ENCODE data around the gene FAM174C.

FAM174C gene

DNA sequence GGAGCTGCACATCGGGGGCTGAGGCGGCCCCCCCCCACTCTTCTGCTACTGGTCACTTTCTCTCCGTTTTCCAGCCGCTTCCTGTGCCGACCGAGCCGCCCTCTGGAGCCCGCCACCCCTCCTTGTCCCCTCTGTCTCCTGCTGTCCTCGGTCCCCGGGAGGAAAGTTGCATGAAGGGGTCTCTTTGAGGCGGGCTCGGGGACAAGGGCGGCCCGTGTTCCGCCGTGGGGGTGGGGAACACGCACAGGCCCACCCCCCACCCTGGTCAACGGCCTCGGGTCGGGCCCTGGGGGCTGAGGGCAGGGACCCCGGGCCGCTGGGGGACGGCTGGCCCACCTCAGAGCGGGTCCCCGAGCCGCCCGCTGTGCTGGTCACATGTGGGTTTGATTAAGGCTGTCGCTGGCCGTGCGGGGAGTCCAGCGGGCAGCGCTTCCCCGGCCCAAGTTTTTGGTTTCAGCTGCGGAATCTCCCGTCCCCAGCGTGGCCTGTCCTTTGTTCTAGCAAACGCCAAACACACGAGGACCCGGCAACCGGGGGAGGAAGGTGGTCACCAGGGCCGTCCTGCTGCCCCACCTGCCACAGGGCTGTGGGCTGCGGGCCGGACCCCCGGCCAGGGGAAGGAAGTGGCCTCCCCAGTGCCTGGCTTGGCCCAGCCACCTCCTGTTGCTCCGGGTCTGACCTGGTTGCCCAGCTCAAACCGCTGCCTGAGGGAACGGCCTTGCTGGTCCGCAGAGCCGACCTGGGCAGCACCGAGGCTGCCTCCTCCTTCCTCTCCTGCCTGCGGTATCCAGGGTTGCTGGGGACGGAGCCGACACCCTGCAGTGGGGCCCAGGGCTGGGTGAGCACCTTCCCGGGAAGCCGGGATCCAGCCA is 12.3 kb downstream of the FAM174C start:
- TF ChIP-seq, protein P1, sequence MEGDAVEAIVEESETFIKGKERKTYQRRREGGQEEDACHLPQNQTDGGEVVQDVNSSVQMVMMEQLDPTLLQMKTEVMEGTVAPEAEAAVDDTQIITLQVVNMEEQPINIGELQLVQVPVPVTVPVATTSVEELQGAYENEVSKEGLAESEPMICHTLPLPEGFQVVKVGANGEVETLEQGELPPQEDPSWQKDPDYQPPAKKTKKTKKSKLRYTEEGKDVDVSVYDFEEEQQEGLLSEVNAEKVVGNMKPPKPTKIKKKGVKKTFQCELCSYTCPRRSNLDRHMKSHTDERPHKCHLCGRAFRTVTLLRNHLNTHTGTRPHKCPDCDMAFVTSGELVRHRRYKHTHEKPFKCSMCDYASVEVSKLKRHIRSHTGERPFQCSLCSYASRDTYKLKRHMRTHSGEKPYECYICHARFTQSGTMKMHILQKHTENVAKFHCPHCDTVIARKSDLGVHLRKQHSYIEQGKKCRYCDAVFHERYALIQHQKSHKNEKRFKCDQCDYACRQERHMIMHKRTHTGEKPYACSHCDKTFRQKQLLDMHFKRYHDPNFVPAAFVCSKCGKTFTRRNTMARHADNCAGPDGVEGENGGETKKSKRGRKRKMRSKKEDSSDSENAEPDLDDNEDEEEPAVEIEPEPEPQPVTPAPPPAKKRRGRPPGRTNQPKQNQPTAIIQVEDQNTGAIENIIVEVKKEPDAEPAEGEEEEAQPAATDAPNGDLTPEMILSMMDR (IDR thresholded peaks at IDR 0.05; ENCODE audit: low read depth, low read length, missing control alignments), result no peak
- no peak overlapping the region for H3K4me3 ChIP-seq (ENCODE audit: low read depth, low read length)
- DNase-seq (ENCODE audit: low read depth), result no peak

DNA sequence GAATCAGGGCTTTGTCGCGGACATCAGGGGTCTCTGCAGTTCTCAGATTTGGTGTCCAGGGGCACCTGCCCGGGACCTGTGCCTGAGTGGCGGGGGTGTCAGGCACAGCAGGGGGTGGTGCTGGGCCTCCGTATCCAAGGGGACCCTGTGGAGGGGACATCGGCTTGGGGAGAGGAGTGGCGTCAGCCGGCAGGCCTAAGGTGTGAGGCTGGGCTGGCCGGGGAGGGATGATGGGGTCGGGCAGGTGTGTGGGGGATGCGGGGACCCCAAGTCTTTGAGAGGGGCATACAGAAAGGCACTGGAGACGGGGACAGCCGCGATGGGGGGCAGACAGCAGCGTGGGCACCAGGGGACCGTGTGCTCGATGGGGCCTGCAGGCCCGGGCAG is 12.9 kb downstream of the FAM174C start:
- no peak overlapping the region for H3K4me3 ChIP-seq (ENCODE audit: low read depth, low read length)
- DNase-seq (ENCODE audit: low read depth), result no peak
- TF ChIP-seq, protein P1 (IDR thresholded peaks at IDR 0.05; ENCODE audit: low read depth, low read length, missing control alignments), result no peak

DNA sequence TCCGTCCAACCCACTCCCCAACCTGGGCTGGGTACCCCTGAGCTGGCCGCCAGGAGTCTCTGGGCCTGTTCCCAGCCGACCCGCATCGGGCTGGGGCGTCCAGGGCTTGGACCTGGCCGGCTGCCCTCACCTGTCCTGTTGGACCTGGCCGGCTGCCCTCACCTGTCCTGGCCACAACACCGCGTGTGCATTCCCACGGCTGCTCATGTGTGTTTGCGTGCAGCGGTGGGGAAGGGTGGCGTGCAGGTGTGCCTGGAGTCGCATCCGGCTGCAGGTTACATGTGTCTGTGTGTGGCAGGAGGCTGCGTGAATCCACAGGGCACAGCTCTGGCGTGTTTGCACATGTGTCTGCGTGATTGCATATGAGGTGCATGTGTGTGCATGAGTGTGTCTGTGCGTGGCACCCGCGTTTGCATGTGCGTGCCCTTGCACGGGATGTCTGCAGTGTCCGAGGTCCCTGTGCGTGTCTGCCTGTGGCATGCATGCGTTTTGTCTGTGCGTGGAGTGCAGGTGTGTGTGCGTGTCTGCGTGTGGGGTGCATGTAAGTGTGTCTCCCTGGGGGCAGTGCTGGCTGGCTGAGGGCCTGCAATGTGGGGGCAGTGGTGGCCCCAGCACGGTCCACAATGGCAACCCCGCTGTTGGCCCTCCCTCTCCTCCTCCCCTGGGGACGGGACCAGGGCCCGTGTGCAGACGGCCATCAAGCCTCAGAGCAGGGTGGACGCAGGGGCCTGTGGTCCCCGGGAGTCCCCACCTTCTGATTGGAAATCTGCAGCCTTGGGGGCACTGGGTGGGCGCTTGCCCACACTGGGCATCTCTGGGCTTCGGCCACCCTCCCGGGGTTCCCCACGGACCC is 13.7 kb downstream of the FAM174C start:
- TF ChIP-seq, protein P1 (IDR thresholded peaks at IDR 0.05; ENCODE audit: low read depth, low read length, missing control alignments), result no peak
- no peak overlapping the region for H3K4me3 ChIP-seq (ENCODE audit: low read depth, low read length)
- DNase-seq (ENCODE audit: low read depth), result no peak

DNA sequence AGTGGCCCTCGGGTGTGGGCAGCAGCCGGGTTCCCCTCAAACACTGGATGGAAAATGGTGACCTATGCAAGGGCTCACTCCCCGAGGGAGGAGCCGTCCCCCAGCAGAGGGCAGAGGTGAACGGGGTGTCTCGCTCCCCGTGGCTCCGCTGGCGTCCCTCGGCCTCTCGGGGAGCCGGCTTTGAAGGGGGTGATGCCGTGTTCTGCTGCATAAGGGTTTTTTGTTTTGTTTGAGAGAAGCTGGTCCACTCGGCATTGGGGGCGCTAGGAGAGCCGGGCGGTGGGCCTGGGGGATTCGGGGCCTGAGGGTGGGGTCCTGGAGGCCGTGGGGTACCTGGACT is 14.3 kb downstream of the FAM174C start:
- H3K4me3 ChIP-seq (ENCODE audit: low read depth, low read length), result no peak overlapping the region
- TF ChIP-seq, protein P1 (IDR thresholded peaks at IDR 0.05; ENCODE audit: low read depth, low read length, missing control alignments), result no peak

DNA sequence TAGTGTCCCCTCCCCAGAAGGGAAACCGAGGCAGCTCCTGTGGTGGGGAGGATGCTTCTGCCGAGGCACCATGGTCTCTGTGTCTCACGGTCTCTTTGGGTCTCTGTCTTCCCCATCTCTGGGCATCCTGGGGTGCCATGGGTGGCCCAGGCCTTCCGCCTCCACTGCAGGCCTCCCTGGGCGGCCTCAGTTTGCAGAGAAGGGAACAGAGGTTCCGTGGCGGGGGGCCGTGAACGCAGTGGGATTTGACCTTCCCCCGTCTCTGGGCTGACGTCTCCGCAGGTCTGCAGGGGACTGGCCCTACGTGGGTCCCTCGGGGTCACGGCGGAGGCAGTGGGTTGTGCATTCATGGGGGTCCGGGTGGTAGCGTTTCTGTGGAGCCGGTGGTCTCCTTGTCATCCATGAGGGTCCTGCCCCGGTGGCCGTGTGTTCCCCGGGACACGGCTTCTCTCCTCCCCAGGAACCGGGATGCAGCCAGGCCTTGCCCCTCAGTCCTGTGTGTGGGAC is 14.9 kb downstream of the FAM174C start:
- no peak overlapping the region for H3K4me3 ChIP-seq (ENCODE audit: low read depth, low read length)
- TF ChIP-seq, protein P1 (IDR thresholded peaks at IDR 0.05; ENCODE audit: low read depth, low read length, missing control alignments), result no peak
- DNase-seq (ENCODE audit: low read depth), result no peak

More for the DNA sequence above, 14.3 kb downstream of the FAM174C start:
- no peak for DNase-seq (ENCODE audit: low read depth)

DNA sequence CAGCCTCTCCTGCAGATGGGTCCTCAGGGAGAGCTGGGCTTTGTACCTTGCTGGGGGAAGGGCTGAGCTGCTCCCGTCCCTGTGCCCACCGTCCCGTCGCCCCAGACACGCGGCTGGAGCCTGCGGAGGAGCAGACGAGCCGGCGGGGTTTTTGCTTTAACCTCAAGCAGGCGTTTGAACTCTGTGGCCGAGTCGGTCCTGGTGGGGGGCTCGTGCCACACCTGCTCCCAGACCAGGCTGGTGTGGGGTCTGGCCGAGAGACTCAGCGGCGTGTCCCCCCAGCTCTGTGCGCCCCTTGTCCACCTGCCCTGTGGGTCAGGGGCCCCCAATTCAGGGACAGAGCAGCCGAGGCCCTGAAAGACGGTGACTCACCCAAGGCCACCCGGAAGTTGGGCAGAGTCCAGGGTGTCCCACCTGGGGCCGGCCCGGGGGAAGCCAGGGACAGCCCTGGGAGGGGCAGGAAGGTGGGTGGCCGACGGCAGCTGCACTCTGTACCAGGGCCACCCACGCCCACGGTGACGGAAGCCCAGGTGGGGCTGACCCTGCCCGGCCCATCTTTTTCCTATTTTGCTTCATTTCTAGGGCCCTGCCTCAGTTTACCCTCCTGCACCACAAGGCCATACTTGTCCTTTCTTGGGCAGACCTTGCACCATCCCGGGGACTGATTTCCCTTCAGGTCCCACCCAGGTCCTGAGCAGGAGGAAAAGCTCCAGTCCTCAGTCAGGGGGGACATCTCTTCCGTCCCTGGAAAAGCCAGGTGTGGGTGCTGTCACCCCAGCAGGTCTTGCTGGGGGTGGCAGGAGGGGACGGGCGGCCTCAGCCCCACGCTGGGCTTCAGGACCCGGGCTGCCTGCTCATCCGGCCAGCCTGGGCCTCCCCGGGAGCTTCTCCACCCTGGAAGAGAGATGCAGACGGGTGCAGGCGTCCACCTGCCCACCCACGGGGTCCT is 15.6 kb downstream of the FAM174C start:
- H3K4me3 ChIP-seq (ENCODE audit: low read depth, low read length), result no peak overlapping the region
- DNase-seq (ENCODE audit: low read depth), result no peak
- TF ChIP-seq, protein P1 (IDR thresholded peaks at IDR 0.05; ENCODE audit: low read depth, low read length, missing control alignments), result no peak

Data from GM12864 (cell line).